Activated CD4-positive, alpha-beta T cell treated with anti-CD3 and anti-CD28 coated beads, Interleukin-2, amount 10 ng/mL, durations not matched to agents 24 days and 14 days (primary cell): ENCODE measurements around the gene ACOT7. TPM values are rescaled to one million over a fixed set of nuclear protein-coding genes. Genes with fewer than 3 reads are reported as not detected.
"Not testable (repeated sequence)": the region's sequence is repeated elsewhere in the genome, so short reads cannot be mapped to it uniquely, and the experiment has no call there.

Experiments
- DNase-seq: peaks from one replicate; pipeline ENCODE4 v3.0.0; 2022
- H3K27ac Mint-ChIP-seq: one replicate; pipeline ENCODE4 v1.8.0; 2022; ENCODE audit warnings: mild to moderate bottlenecking, mixed read lengths
- H3K27me3 Mint-ChIP-seq: one replicate; pipeline ENCODE4 v1.8.0; 2022; ENCODE audit warnings: mixed read lengths
- H3K36me3 Mint-ChIP-seq: one replicate; pipeline ENCODE4 v1.8.0; 2022; ENCODE audit warnings: low read depth, mild to moderate bottlenecking, mixed read lengths
- H3K4me1 Mint-ChIP-seq: one replicate; pipeline ENCODE4 v1.8.0; 2021; ENCODE audit warnings: mixed read lengths
- H3K4me3 Mint-ChIP-seq: one replicate; pipeline ENCODE4 v1.8.0; 2022; ENCODE audit warnings: mild to moderate bottlenecking, moderate library complexity, mixed read lengths
- H3K9me3 Mint-ChIP-seq: one replicate; pipeline ENCODE4 v1.8.0; 2021; ENCODE audit warnings: mixed read lengths
- intact Hi-C: fragments of 100-400 bp; cut with micrococcal nuclease; formaldehyde crosslinking; loops from one replicate; pipeline ENCODE4 v1.15.1; 2023
- total RNA-seq: library from RNA; stranded (reverse); gene quantifications from 2 replicates; pipeline ENCODE4 v1.2.3, GENCODE V29; 2022

ACOT7 gene, protein sequence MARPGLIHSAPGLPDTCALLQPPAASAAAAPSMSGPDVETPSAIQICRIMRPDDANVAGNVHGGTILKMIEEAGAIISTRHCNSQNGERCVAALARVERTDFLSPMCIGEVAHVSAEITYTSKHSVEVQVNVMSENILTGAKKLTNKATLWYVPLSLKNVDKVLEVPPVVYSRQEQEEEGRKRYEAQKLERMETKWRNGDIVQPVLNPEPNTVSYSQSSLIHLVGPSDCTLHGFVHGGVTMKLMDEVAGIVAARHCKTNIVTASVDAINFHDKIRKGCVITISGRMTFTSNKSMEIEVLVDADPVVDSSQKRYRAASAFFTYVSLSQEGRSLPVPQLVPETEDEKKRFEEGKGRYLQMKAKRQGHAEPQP
- 133 and 136 TPM in 2 replicates for total RNA-seq

DNA sequence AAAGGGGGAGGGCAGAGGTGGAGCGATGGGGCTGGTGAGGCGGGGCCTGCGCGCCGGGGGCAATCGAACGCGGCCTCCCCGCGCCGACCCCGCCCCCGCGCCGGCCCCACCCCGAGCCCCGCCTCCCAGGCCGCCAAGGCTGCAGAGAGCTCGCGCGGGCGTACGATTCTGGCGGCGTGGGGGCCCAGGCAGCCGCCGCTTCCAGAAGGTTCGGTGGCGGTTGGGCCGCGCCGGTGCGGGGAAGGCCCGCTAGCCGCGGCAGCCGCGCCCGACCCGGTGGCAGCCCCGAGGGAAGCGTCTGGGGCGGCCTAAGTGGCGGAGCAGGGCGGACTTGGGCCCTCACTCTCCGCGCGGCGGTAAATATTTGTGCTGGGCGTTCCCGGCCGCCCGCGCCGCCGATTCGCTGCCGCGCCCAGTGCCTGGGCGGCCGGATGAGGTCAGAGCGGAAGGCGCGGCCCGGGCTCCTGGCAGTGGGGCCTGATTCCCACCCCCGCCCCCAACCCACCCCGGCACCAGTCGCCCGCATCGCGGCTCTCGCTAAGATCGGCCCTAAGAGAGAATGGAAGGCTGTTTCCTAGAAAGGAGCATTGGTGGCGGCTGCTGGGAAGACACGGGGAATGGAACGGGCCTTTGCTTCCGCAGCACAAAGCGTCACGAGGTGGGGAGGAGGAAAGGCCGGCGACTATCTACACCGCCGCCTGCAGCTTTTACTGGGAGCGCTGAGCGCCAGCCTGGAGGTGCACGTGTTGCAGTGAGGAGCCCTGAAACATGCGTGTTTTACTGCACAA lies at the start of gene ACOT7:
TSS of gene ACOT7 (minus strand) at position 368 of the 788 bp plus-strand sequence. CDS start 368 bp downstream, outside the sequence.
- Mint-ChIP-seq H3K4me1 (peaks cover 33% of the 10 kb centered on the region), H3K36me3 (peaks cover 7% of the 10 kb centered on the region), H3K4me3 (peak within 1 kb of the TSS; percentile 93), H3K27me3 (no peaks in the 10 kb centered on the region), H3K9me3 (no peaks in the 10 kb centered on the region), H3K27ac (peak within 1 kb of the TSS; percentile 97)
- intact Hi-C loops: loop anchor here (1.0 to 10.0 kb wide), 5 partner anchors 34 to 399 kb away; partner anchors contain the start of genes NPHP4 and RNF207
- peak; percentile 97 for DNase-seq

GRCh38 chr1:6441586-6441985 lies 48.0 kb upstream of the ACOT7 start:
- Mint-ChIP-seq H3K4me3 (no peak overlapping the region), H3K4me1 (peaks cover 10% of the 10 kb centered on the region), H3K9me3 (no peaks in the 10 kb centered on the region), H3K36me3 (no peaks in the 10 kb centered on the region), H3K27me3 (peaks cover 34% of the 10 kb centered on the region), H3K27ac (no peak overlapping the region)
- intact Hi-C loops: no loop called here
- no peak for DNase-seq

- peak; percentile 92 for DNase-seq
- peaks cover 10% of the 10 kb centered on the region for H3K4me1 Mint-ChIP-seq
- intact Hi-C loops: no loop called here
- no peaks in the 10 kb centered on the region for H3K36me3 Mint-ChIP-seq
- peak overlapping the region; percentile 37 for H3K4me3 Mint-ChIP-seq
- no peak overlapping the region for H3K27ac Mint-ChIP-seq
- no peaks in the 10 kb centered on the region for H3K9me3 Mint-ChIP-seq
- peaks cover 28% of the 10 kb centered on the region for H3K27me3 Mint-ChIP-seq
Measured at GRCh38 chr1:6440198-6441126, 46.9 kb upstream of the ACOT7 start.

DNA sequence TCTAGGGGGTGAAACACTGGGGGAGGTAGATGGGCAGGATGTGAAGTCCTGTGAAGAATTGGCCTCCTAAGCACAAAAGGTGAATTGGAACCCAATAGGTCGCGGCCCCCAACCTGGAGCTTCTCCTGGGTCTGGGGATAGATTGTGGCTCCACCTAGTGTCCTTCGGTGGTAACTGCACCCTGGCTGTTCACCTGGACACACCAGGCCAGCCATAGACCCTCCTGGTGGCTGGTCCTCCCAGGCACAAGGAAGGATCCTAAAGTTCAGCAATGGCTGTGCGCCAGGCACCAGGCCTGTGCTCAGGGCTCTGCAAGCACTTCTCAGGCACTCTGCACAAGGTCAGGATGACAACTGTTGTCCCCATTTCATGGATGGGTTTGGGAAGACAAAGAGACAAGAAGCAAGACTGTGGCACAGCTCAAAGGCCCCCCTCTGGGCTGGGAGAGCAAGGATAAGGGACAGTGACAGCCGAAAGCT lies 44.5 kb upstream of the ACOT7 start:
- peak overlapping the region; percentile 58 for H3K27ac Mint-ChIP-seq
- H3K9me3 Mint-ChIP-seq: no peaks in the 10 kb centered on the region

GRCh38 chr1:6437012-6437700 lies 43.6 kb upstream of the ACOT7 start:
- H3K9me3 Mint-ChIP-seq, H3K27ac Mint-ChIP-seq, DNase-seq, H3K4me3 Mint-ChIP-seq, H3K36me3 Mint-ChIP-seq, intact Hi-C loops: not testable (repeated sequence)
- H3K4me1 Mint-ChIP-seq: peaks cover 10% of the 10 kb centered on the region
- H3K27me3 Mint-ChIP-seq: peaks cover 34% of the 10 kb centered on the region

More for the DNA sequence above, 44.5 kb upstream of the ACOT7 start:
- Mint-ChIP-seq H3K4me1 (peaks cover 10% of the 10 kb centered on the region), H3K4me3 (no peak overlapping the region), H3K36me3 (no peaks in the 10 kb centered on the region), H3K27me3 (peaks cover 34% of the 10 kb centered on the region)
- peak; percentile 93 for DNase-seq
- intact Hi-C loops: loop anchor here (1.0 kb wide), 1 partner anchor 192 kb away; no protein-coding TSS in a partner anchor

DNA sequence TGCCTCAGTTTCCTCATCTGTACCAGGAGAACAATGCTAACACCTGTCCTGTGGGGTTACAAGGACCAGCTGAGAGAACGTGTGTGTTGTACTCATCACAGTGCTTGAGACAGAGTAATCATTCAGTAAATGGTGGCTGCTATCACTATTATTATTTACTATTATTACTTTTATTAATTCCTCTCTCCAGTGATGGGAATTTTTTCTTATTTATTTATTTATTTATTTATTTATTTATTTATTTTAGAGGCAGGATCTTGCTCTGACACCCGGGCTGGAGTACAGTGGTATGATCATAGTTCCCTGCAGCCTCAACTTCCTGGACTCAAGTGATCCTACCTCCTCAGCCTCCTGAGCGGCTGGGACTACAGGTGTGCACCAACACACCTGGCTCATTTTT lies 42.7 kb upstream of the ACOT7 start:
- H3K36me3 Mint-ChIP-seq, H3K4me3 Mint-ChIP-seq, DNase-seq, intact Hi-C loops, H3K9me3 Mint-ChIP-seq, H3K27ac Mint-ChIP-seq: not testable (repeated sequence)
- Mint-ChIP-seq H3K4me1 (peaks cover 10% of the 10 kb centered on the region), H3K27me3 (peaks cover 29% of the 10 kb centered on the region)

DNA sequence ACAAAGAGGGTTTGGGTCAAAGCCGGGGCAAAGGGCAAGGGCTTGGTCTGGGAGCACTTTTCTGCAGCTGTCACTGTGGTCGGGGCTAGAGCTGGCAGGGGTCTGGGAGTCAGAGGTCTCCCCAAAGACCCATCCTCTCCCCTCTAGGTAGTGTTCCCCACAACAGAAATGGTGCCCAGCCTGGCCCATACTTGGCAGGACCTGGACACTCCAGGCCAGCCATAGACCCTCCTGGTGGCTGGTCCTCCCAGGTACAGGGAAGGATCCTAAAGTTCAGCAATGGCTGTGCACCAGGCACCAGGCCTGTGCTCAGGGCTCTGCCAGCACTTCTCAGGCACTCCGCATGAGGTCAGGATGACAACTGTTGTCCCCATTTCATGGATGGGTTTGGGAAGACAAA lies 42.0 kb upstream of the ACOT7 start:
- Mint-ChIP-seq H3K36me3 (no peaks in the 10 kb centered on the region), H3K27ac (no peak overlapping the region), H3K4me3 (no peak overlapping the region), H3K4me1 (peaks cover 8% of the 10 kb centered on the region), H3K9me3 (no peaks in the 10 kb centered on the region), H3K27me3 (peaks cover 28% of the 10 kb centered on the region)
- DNase-seq: no peak
- intact Hi-C loops: no loop called here

DNA sequence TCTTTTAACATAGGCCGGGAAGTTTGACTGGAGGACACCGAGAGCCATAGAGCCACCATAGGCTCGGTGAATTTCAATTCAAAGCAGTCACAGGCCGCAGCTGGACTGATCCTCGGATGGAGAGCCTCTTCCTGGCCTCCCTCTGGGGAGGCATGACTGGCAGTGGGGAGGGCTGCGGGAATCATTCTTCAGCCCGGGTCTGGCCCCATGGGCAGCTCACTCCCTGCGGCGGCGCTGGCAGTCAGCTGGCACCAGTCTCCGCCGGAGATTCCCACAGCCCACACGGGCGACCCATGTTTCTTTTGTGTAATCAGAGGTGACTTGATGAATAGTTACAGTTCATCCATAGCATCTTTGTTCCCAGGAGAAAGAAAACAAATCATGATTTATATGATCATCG lies 41.6 kb upstream of the ACOT7 start:
- no peaks in the 10 kb centered on the region for H3K9me3 Mint-ChIP-seq
- peaks cover 31% of the 10 kb centered on the region for H3K27me3 Mint-ChIP-seq
- H3K36me3 Mint-ChIP-seq: no peaks in the 10 kb centered on the region
- intact Hi-C loops: no loop called here
- no peak overlapping the region for H3K4me3 Mint-ChIP-seq
- H3K4me1 Mint-ChIP-seq: peaks cover 8% of the 10 kb centered on the region
- no peak overlapping the region for H3K27ac Mint-ChIP-seq
- DNase-seq: no peak

DNA sequence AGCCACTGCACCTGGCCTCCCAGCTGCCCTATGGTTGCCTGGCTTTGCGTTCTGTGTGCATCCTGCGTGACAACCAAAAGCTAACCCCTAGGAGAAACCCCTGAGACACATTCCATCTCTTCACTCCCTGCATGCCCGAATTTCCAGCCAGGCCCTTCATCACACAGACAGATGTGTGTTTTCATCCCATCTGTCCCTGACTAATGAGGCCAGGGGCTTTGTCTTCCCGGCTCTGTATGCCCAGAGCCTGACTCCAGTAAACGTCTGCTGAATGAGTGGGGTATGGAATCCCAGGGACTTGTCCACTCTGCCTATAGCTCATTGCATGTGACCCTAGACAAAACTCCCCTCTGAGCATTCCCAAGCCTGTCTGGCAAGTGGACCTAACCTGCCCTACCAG lies 40.6 kb upstream of the ACOT7 start:
- Mint-ChIP-seq H3K4me1 (peaks cover 5% of the 10 kb centered on the region), H3K4me3 (no peak overlapping the region), H3K27me3 (peaks cover 27% of the 10 kb centered on the region), H3K9me3 (no peaks in the 10 kb centered on the region), H3K36me3 (no peaks in the 10 kb centered on the region), H3K27ac (no peak overlapping the region)
- DNase-seq: no peak
- intact Hi-C loops: no loop called here

DNA sequence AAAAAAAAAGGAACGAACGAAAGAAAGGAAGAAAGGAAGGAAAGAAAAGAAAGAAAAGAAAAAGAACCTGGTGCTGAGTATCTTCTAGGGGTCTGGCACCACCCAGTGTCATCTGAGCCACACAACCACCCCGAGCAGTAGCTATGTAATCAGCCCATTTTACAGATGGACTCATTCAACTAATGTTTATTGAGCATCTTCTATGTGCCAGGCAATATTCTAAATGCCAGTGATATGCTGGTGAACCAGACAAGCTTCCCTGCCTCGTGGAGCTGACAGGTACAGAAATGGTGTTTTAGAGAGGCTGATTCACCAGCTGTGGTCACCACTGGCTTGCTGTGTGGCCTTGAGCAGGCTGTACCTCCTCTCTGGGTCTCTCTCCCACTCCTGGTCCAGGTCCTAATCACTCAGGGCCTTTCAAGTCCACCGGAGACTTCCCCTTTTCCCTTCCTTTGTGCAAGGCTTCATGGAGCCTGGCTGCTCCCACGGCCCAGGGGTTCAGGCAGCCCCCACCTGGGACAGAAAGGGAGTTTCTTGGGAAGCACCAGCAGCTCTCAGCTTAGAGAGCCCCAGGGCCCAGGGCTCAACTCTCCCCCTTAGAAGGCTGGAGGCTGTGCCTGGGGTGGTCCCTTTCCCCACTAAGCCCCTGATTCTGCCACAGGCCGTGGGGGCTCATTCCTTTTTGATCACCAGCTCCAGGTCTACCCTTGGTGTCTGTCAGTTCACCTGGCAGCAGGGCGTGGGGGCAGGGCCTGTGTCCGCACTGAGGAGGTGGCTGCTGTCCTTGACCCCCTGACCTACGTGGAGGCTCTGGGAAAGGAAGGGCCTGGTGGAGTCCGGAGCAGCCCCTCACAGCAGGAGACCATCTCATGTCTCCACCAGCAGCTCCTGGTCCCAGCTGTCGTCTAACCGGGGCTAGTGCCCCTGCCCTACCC lies 38.3 kb upstream of the ACOT7 start:
- H3K27ac Mint-ChIP-seq, H3K9me3 Mint-ChIP-seq, H3K36me3 Mint-ChIP-seq, H3K4me1 Mint-ChIP-seq, H3K4me3 Mint-ChIP-seq, DNase-seq, intact Hi-C loops: not testable (repeated sequence)
- peaks cover 21% of the 10 kb centered on the region for H3K27me3 Mint-ChIP-seq

DNA sequence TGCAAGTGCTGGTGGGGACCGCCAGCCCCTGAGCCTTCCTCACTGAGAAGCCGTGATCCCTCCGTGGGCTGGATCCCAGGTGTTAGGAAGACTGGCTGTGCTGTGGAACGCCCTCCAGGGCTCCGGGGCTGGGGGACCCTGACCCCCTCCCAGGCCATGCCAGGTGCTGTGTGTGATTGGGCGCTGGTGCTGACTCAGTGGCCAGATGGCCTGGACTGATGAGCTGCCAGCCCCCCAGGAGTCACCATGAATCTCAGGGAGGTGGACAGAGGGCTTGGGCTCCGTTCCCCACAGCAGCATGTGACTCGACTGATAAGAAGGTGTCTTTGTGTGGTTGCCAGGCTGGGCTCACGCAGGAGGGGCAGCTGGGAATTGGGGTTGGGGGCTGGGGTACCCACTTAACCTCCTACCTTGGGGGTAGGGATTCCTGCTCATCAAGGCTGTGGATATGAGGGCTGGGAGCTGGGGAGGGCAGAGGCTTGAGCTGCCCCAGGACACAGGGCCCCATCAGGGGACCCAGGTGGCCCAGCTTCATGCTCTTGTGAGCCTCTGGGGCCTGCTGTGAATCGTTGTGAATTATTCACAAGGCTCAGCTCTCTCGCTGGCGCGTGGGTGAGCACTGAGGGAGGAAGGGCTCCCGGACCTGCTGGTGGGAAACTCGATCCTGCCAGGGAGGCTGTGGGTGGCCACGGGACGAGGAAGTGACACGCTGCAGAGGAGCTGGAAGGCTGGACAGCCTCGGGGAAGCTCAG lies 36.3 kb upstream of the ACOT7 start:
- H3K36me3 Mint-ChIP-seq, H3K4me3 Mint-ChIP-seq, DNase-seq, intact Hi-C loops, H3K9me3 Mint-ChIP-seq, H3K4me1 Mint-ChIP-seq, H3K27ac Mint-ChIP-seq: not testable (repeated sequence)
- H3K27me3 Mint-ChIP-seq: peaks cover 25% of the 10 kb centered on the region

GRCh38 chr1:6428453-6428852 lies 34.9 kb upstream of the ACOT7 start:
- intact Hi-C loops: not testable (repeated sequence)
- peaks cover 25% of the 10 kb centered on the region for H3K27me3 Mint-ChIP-seq

More at GRCh38 chr1:6428453-6428852, 34.9 kb upstream of the ACOT7 start:
- not testable (repeated sequence) for DNase-seq, H3K27ac Mint-ChIP-seq, H3K4me1 Mint-ChIP-seq, H3K9me3 Mint-ChIP-seq, H3K4me3 Mint-ChIP-seq, H3K36me3 Mint-ChIP-seq
